T-cell (primary cell): Measurements from ENCODE around the gene SIM2. TPM values are rescaled to one million over a fixed set of nuclear protein-coding genes. Genes with fewer than 3 reads are reported as not detected.

Experiments
- ATAC-seq, 4 experiments: fragments of 200-7000 bp in 3 of 4; fragments of 150-1000 bp in 1 of 4; cut with Tn5 transposase; replicated peaks in 1 of 4; 1 replicate in 3 of 4; 2 replicates in 1 of 4; pipeline ENCODE4 v1.10.0; 2021; ENCODE audit warnings: moderate library complexity in 3 of 4, mild to moderate bottlenecking in 2 of 4, moderate number of reproducible peaks in 1 of 4
- CTCF ChIA-PET, 2 donors: fragments of 300-600 bp; sonication (Branson Sonifier 250); formaldehyde crosslinking; loops; one replicate each; lab custom pipeline; 2022; ENCODE audit warnings: antibody characterized with exemption in 2 of 2; lab: Charles Lee
- POLR2A ChIA-PET, 2 donors: fragments of 300-600 bp; sonication (Branson Sonifier 250); formaldehyde crosslinking; loops; one replicate each; lab custom pipeline; 2022; ENCODE audit warnings: antibody characterized with exemption in 2 of 2; lab: Charles Lee
- DNase-seq, 35 experiments: peaks; one replicate each; pipeline versions ENCODE4 v3.0.0 to v3.0.0-alpha.2; 2013 to 2023
- H3K27ac ChIP-seq: one replicate; pipeline ENCODE4 v1.5.1; 2013; ENCODE audit warnings: low read length
- H3K27me3 ChIP-seq, 2 experiments: replicated peaks in 1 of 2; 1 replicate in 1 of 2; 2 replicates in 1 of 2; pipeline versions ENCODE4 v1.6.1 to v1.7.0; 2013; ENCODE audit warnings: low read length in 1 of 2, mixed read lengths in 1 of 2; ENCODE audit not compliant: control insufficient read depth in 2 of 2, insufficient read depth in 2 of 2; ENCODE audit errors: extremely low read depth in 1 of 2
- H3K36me3 ChIP-seq, 2 donors: 1 replicate in 1 of 2; 2 replicates in 1 of 2; pipeline versions ENCODE4 v1.6.1 to v1.7.0; 2013; ENCODE audit warnings: low read length in 1 of 2; ENCODE audit not compliant: control insufficient read depth in 2 of 2, insufficient read depth in 1 of 2; ENCODE audit errors: extremely low read depth in 1 of 2
- H3K4me1 ChIP-seq, 2 experiments: 1 replicate in 1 of 2; 2 replicates in 1 of 2; pipeline versions ENCODE4 v1.6.1 to v1.7.0; 2013; ENCODE audit warnings: low read length in 2 of 2, mixed read lengths in 1 of 2; ENCODE audit not compliant: insufficient read depth in 2 of 2, control insufficient read depth in 1 of 2; ENCODE audit errors: extremely low read depth in 1 of 2
- H3K4me3 ChIP-seq, 2 donors: 1 replicate in 1 of 2; 2 replicates in 1 of 2; pipeline versions ENCODE4 v1.5.1 to v1.7.0; 2013; ENCODE audit warnings: mild to moderate bottlenecking in 2 of 2, low read length in 1 of 2, moderate library complexity in 1 of 2; ENCODE audit not compliant: control insufficient read depth in 1 of 2; ENCODE audit errors: extremely low read depth in 1 of 2
- H3K9me3 ChIP-seq: 2 replicates; pipeline ENCODE4 v1.7.0; 2013
- H3K27ac Mint-ChIP-seq, 2 donors: one replicate each; pipeline ENCODE4 v1.8.0; 2020 to 2021; ENCODE audit warnings: mild to moderate bottlenecking in 2 of 2, mixed read lengths in 2 of 2
- H3K27me3 Mint-ChIP-seq, 2 donors: one replicate each; pipeline ENCODE4 v1.8.0; 2021 to 2022; ENCODE audit warnings: mixed read lengths in 2 of 2
- H3K36me3 Mint-ChIP-seq: one replicate; pipeline ENCODE4 v1.8.0; 2021; ENCODE audit warnings: mixed read lengths
- H3K4me1 Mint-ChIP-seq, 3 donors: one replicate each; pipeline ENCODE4 v1.8.0; 2020 to 2022; ENCODE audit warnings: mixed read lengths in 3 of 3, mild to moderate bottlenecking in 1 of 3
- H3K4me3 Mint-ChIP-seq, 3 donors: one replicate each; pipeline ENCODE4 v1.8.0; 2020 to 2022; ENCODE audit warnings: mild to moderate bottlenecking in 3 of 3, mixed read lengths in 3 of 3, moderate library complexity in 3 of 3
- H3K9me3 Mint-ChIP-seq, 3 donors: one replicate each; pipeline ENCODE4 v1.8.0; 2020 to 2022; ENCODE audit warnings: mixed read lengths in 3 of 3
- WGBS: methylation state at CpG from one replicate; pipeline ENCODE4 v1.1.5; 2013; ENCODE audit warnings: missing lambda C conversion rate; ENCODE audit not compliant: insufficient coverage; 5-methylcytosine and 5-hydroxymethylcytosine counted together
- total RNA-seq, 35 experiments: library from RNA in 6 of 35; stranded (reverse) in 6 of 35; fragments of 120-200 nt in 1 of 35; gene quantifications; one replicate each; pipeline versions ENCODE4 v1.2.1 to v1.2.4 and lab custom pipeline; 2013 to 2026

Gene SIM2
- total RNA-seq, 5 donors from 2014 or later (not counting 1 experiment from before 2014, with no cell fraction given) = 0.10 to 0.16 (median 0.12) TPM; not detected in 2

DNA sequence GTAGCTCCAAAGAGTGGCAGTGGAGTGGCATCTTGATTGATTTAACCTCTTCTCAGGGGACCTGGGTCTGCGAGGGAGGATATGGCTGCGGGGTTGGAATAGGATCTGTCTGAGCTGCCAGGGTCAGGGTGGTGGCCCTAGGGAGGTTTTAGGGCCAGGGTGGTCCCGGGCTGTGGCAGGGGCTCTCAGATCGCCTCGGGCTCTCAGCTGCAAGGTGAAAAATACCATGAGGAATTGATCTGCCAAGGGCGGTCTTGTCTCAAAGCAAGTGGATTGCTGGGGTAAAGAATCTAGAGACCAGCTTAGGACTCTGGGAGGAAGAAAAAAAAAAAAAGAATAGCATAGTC lies 3.7 kb downstream of the SIM2 start:
- no peak overlapping the region for H3K27ac ChIP-seq
- no peak for ATAC-seq
- Mint-ChIP-seq H3K4me3 (peak overlapping the region in 1 of 3 donors; percentile 6), H3K36me3 (no peaks in the 10 kb centered on the region), H3K9me3 (no peaks in the 10 kb centered on the region), H3K27me3 (peaks cover 63 to 72% of the 10 kb centered on the region in 2 donors), H3K27ac (no peak overlapping the region), H3K4me1 (peaks cover 36 to 46% (median 45%) of the 10 kb centered on the region in 3 donors)
- POLR2A ChIA-PET = no interaction called here
- WGBS = 16% methylated on average over 3 of the region's 6 CpGs
- no peak overlapping the region for H3K4me3 ChIP-seq
- H3K27me3 ChIP-seq = peaks cover 27 to 91% of the 10 kb centered on the region in 2 experiments
- CTCF ChIA-PET = no interaction called here
- H3K4me1 ChIP-seq = peaks cover 11 to 66% of the 10 kb centered on the region in 2 experiments
- DNase-seq = no peak
- no peaks in the 10 kb centered on the region for H3K36me3 ChIP-seq
- no peaks in the 10 kb centered on the region for H3K9me3 ChIP-seq

GRCh38 chr21:36703123-36703522 lies 4.2 kb downstream of the SIM2 start:
- H3K9me3 ChIP-seq = no peaks in the 10 kb centered on the region
- peaks cover 36 to 46% (median 45%) of the 10 kb centered on the region in 3 donors for H3K4me1 Mint-ChIP-seq
- peaks cover 27 to 90% of the 10 kb centered on the region in 2 experiments for H3K27me3 ChIP-seq
- ChIA-PET CTCF (no interaction called here), POLR2A (no interaction called here)
- H3K4me1 ChIP-seq = peaks cover 10 to 66% of the 10 kb centered on the region in 2 experiments
- ATAC-seq (no peak), DNase-seq (no peak)
- H3K4me3 Mint-ChIP-seq = peak overlapping the region in 1 of 3 donors; percentile 6
- H3K36me3 Mint-ChIP-seq = no peaks in the 10 kb centered on the region
- H3K27ac Mint-ChIP-seq = no peak overlapping the region
- peaks cover 64 to 73% of the 10 kb centered on the region in 2 donors for H3K27me3 Mint-ChIP-seq
- WGBS = 13% methylated on average over 3 of the region's 3 CpGs
- H3K27ac ChIP-seq = no peak overlapping the region
- H3K36me3 ChIP-seq = no peaks in the 10 kb centered on the region
- no peak overlapping the region for H3K4me3 ChIP-seq
- no peaks in the 10 kb centered on the region for H3K9me3 Mint-ChIP-seq

- H3K27me3 Mint-ChIP-seq = peaks cover 65 to 75% of the 10 kb centered on the region in 2 donors
- no peaks in the 10 kb centered on the region for H3K9me3 Mint-ChIP-seq
- peaks cover 42 to 52% (median 50%) of the 10 kb centered on the region in 3 donors for H3K4me1 Mint-ChIP-seq
- no peak overlapping the region for H3K27ac Mint-ChIP-seq
- H3K4me1 ChIP-seq = peaks cover 9 to 68% of the 10 kb centered on the region in 2 experiments
- H3K4me3 Mint-ChIP-seq = peak overlapping the region in 1 of 3 donors; percentile 77
- WGBS = 11% methylated on average over 9 of the region's 15 CpGs
- ChIA-PET CTCF (no interaction called here), POLR2A (no interaction called here)
- no peak overlapping the region for H3K27ac ChIP-seq
- peaks cover 27 to 90% of the 10 kb centered on the region in 2 experiments for H3K27me3 ChIP-seq
- no peaks in the 10 kb centered on the region for H3K36me3 ChIP-seq
- H3K36me3 Mint-ChIP-seq = no peaks in the 10 kb centered on the region
- H3K9me3 ChIP-seq = no peaks in the 10 kb centered on the region
- no peak overlapping the region for H3K4me3 ChIP-seq
- DNase-seq (no peak), ATAC-seq (no peak)
Observed at GRCh38 chr21:36703626-36704280, 4.8 kb downstream of the SIM2 start.

GRCh38 chr21:36704281-36704957 lies 5.5 kb downstream of the SIM2 start:
- CTCF ChIA-PET = no interaction called here
- peaks cover 44 to 53% (median 51%) of the 10 kb centered on the region in 3 donors for H3K4me1 Mint-ChIP-seq
- no peak for DNase-seq

DNA sequence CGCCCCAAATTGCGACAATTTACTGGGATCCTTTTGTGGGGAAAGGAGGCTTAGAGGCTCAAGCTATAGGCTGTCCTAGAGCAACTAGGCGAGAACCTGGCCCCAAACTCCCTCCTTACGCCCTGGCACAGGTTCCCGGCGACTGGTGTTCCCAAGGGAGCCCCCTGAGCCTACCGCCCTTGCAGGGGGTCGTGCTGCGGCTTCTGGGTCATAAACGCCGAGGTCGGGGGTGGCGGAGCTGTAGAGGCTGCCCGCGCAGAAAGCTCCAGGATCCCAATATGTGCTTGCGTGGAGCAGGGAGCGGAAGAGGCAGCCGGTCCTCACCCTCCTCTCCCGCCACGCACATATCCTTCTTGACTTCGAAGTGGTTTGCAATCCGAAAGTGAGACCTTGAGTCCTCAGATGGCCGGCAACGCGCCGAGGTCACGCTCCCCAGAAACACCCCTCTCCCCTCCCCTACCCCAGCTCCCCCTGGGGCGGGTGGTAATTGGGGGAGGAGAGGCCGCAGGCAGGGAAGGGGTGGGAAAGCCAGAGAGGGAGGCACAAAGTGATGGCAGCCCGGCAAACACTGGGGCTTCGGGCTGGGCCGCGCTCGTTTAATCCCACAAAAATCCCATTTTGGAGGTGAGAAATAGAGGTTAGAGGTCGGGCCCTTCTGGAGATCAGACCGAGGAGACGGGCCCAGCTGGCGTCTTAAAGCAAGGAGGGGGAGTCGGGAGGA lies 6.2 kb downstream of the SIM2 start:
- POLR2A ChIA-PET = no interaction called here
- Histone ChIP-seq H3K27me3 (peaks cover 27 to 98% of the 10 kb centered on the region in 2 experiments), H3K4me1 (peaks cover 7 to 72% of the 10 kb centered on the region in 2 experiments), H3K27ac (no peak overlapping the region), H3K36me3 (no peaks in the 10 kb centered on the region), H3K9me3 (no peaks in the 10 kb centered on the region), H3K4me3 (peak overlapping the region in 1 of 2 donors; percentile 27)
- ATAC-seq = no peak
- CTCF ChIA-PET = no interaction called here
- H3K27ac Mint-ChIP-seq = no peak overlapping the region
- H3K36me3 Mint-ChIP-seq = no peaks in the 10 kb centered on the region
- H3K27me3 Mint-ChIP-seq = peaks cover 70 to 80% of the 10 kb centered on the region in 2 donors
- H3K9me3 Mint-ChIP-seq = no peaks in the 10 kb centered on the region
- peak overlapping the region in 2 of 3 donors; percentile 4 to 77 for H3K4me3 Mint-ChIP-seq
- peaks cover 43 to 56% (median 54%) of the 10 kb centered on the region in 3 donors for H3K4me1 Mint-ChIP-seq
- 9% methylated on average over 15 of the region's 39 CpGs for WGBS
- DNase-seq = no peak

More at GRCh38 chr21:36704281-36704957, 5.5 kb downstream of the SIM2 start:
- Histone ChIP-seq H3K36me3 (no peaks in the 10 kb centered on the region), H3K9me3 (no peaks in the 10 kb centered on the region), H3K4me3 (peak overlapping the region in 1 of 2 donors; percentile 27), H3K27me3 (peaks cover 27 to 97% of the 10 kb centered on the region in 2 experiments), H3K27ac (no peak overlapping the region), H3K4me1 (peaks cover 9 to 73% of the 10 kb centered on the region in 2 experiments)
- 4% methylated on average over 41 of the region's 49 CpGs for WGBS
- POLR2A ChIA-PET = no interaction called here
- ATAC-seq = no peak
- Mint-ChIP-seq H3K4me3 (peak overlapping the region in 1 of 3 donors; percentile 77), H3K27ac (no peak overlapping the region), H3K27me3 (peaks cover 67 to 77% of the 10 kb centered on the region in 2 donors), H3K36me3 (no peaks in the 10 kb centered on the region), H3K9me3 (no peaks in the 10 kb centered on the region)
